IMR-90 (cell line): ENCODE results near the gene MACROD1.

Source experiments
- BHLHE40 ChIP-seq: fragments of 150-350 bp; IDR thresholded peaks from 2 replicates; pipeline ENCODE4 v1.6.1; 2016; ENCODE audit warnings: mild to moderate bottlenecking, low read depth, low read length
- CEBPB ChIP-seq: IDR thresholded peaks from 2 replicates; pipeline ENCODE4 v1.6.1; 2012; ENCODE audit warnings: low read depth, low read length, improper control_type of control experiment
- FOS ChIP-seq: fragments of 150-350 bp; IDR thresholded peaks from 2 replicates; pipeline ENCODE4 v1.6.1; 2016; ENCODE audit warnings: low read depth, low read length
- MAFK ChIP-seq: IDR thresholded peaks from 2 replicates; pipeline ENCODE4 v1.6.1; 2012; ENCODE audit warnings: low read depth, low read length, improper control_type of control experiment
- MXI1 ChIP-seq: IDR thresholded peaks from 2 replicates; pipeline ENCODE4 v1.6.1; 2012; ENCODE audit warnings: low read depth, mild to moderate bottlenecking, low read length, moderate library complexity, borderline replicate concordance
- NFE2L2 ChIP-seq: fragments of 150-350 bp; IDR thresholded peaks from 2 replicates; pipeline ENCODE4 v1.6.1; 2016; ENCODE audit warnings: low read depth, mild to moderate bottlenecking, low read length
- POLR2A ChIP-seq: IDR thresholded peaks from 2 replicates; pipeline ENCODE4 v1.6.1; 2012; ENCODE audit warnings: mild to moderate bottlenecking, low read depth, low read length
- RAD21 ChIP-seq: IDR thresholded peaks from 2 replicates; pipeline ENCODE4 v1.6.1; 2012; ENCODE audit warnings: low read length, improper control_type of control experiment
- RCOR1 ChIP-seq: IDR thresholded peaks from 2 replicates; pipeline ENCODE4 v1.6.1; 2012; ENCODE audit warnings: mild to moderate bottlenecking, low read length, improper control_type of control experiment; ENCODE audit not compliant: insufficient replicate concordance
- SMC3 ChIP-seq: fragments of 150-350 bp; IDR thresholded peaks from 2 replicates; pipeline ENCODE4 v1.6.1; 2016; ENCODE audit warnings: low read depth, mild to moderate bottlenecking, antibody characterized with exemption, low read length, moderate library complexity
- TF ChIP-seq, protein P1 (sequence below): conservative IDR thresholded peaks from 2 replicates; pipeline ENCODE4 v1.5.1; 2012; ENCODE audit warnings: mild to moderate bottlenecking, low read depth, low read length, improper control_type of control experiment
- TF ChIP-seq, protein P2 (sequence below): fragments of 150-350 bp; IDR thresholded peaks from 2 replicates; pipeline ENCODE4 v1.6.1; 2016; ENCODE audit warnings: low read depth, mild to moderate bottlenecking, low read length, moderate library complexity, borderline replicate concordance
- TF ChIP-seq, protein P3 (sequence below): fragments of 150-350 bp; IDR thresholded peaks from 2 replicates; pipeline ENCODE4 v1.6.1; 2017; ENCODE audit warnings: mild to moderate bottlenecking, antibody characterized with exemption, low read length, low read depth

DNA sequence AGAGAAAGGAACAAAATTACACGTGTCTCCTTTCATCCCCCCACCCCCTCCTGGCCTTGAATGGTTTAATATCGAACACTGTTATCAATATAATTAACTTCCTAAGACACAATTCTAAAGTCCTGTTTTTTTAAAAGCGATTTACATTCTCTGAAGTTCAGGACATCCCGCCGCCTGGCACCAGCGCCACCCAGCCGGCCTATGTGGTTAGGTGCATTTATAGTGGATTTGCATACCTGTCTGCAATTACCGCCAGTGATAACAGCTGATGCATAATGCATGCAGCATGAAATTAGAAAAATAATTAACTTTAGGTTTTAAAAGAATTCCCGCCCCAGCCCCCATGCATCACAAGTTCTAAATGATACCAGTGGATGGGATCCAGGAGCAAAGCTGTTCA is 58.6 kb downstream of the MACROD1 start:
- TF ChIP-seq, protein P1, sequence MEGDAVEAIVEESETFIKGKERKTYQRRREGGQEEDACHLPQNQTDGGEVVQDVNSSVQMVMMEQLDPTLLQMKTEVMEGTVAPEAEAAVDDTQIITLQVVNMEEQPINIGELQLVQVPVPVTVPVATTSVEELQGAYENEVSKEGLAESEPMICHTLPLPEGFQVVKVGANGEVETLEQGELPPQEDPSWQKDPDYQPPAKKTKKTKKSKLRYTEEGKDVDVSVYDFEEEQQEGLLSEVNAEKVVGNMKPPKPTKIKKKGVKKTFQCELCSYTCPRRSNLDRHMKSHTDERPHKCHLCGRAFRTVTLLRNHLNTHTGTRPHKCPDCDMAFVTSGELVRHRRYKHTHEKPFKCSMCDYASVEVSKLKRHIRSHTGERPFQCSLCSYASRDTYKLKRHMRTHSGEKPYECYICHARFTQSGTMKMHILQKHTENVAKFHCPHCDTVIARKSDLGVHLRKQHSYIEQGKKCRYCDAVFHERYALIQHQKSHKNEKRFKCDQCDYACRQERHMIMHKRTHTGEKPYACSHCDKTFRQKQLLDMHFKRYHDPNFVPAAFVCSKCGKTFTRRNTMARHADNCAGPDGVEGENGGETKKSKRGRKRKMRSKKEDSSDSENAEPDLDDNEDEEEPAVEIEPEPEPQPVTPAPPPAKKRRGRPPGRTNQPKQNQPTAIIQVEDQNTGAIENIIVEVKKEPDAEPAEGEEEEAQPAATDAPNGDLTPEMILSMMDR, result no peak
- TF ChIP-seq RAD21 (no peak), POLR2A (no peak), CEBPB (no peak), RCOR1 (no peak), MXI1 (no peak), BHLHE40 (no peak), MAFK (no peak), FOS (no peak), SMC3 (no peak), NFE2L2 (no peak)
- TF ChIP-seq, protein P2, sequence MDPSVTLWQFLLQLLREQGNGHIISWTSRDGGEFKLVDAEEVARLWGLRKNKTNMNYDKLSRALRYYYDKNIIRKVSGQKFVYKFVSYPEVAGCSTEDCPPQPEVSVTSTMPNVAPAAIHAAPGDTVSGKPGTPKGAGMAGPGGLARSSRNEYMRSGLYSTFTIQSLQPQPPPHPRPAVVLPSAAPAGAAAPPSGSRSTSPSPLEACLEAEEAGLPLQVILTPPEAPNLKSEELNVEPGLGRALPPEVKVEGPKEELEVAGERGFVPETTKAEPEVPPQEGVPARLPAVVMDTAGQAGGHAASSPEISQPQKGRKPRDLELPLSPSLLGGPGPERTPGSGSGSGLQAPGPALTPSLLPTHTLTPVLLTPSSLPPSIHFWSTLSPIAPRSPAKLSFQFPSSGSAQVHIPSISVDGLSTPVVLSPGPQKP, result no peak
- TF ChIP-seq, protein P3, sequence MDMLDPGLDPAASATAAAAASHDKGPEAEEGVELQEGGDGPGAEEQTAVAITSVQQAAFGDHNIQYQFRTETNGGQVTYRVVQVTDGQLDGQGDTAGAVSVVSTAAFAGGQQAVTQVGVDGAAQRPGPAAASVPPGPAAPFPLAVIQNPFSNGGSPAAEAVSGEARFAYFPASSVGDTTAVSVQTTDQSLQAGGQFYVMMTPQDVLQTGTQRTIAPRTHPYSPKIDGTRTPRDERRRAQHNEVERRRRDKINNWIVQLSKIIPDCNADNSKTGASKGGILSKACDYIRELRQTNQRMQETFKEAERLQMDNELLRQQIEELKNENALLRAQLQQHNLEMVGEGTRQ, result no peak
